Activated T-cell treated with anti-CD3 and anti-CD28 coated beads, Interleukin-2, amount 50 U/mL, for 4 hours (primary cell): ENCODE measurements around the gene KCNA1. TPM values are rescaled to one million over a fixed set of nuclear protein-coding genes. Genes with fewer than 3 reads are reported as not detected.

Experiments
- ATAC-seq, 2 donors: fragments of 200-7000 bp; cut with Tn5 transposase; one replicate each; pipeline ENCODE4 v1.10.0; 2021
- DNase-seq: peaks from one replicate; pipeline ENCODE4 v3.0.0-alpha.2; 2020
- H3K27me3 Mint-ChIP-seq: one replicate; pipeline ENCODE4 v1.8.0; 2021; ENCODE audit warnings: low read depth, mixed read lengths
- H3K36me3 Mint-ChIP-seq: one replicate; pipeline ENCODE4 v1.8.0; 2022; ENCODE audit warnings: mixed read lengths; ENCODE audit not compliant: insufficient read depth
- H3K4me1 Mint-ChIP-seq: one replicate; pipeline ENCODE4 v1.8.0; 2021; ENCODE audit warnings: low read depth, mixed read lengths
- H3K4me3 Mint-ChIP-seq: one replicate; pipeline ENCODE4 v1.8.0; 2021; ENCODE audit warnings: mild to moderate bottlenecking, moderate library complexity, mixed read lengths
- H3K9me3 Mint-ChIP-seq: one replicate; pipeline ENCODE4 v1.8.0; 2021; ENCODE audit warnings: mixed read lengths
- total RNA-seq, 3 donors: library from RNA; stranded (reverse); gene quantifications; one replicate each; pipeline ENCODE4 v1.2.1, GENCODE V29; 2021

The KCNA1 gene
- total RNA-seq, 3 donors from 2014 or later, result 0.10 TPM; not detected in 2

DNA sequence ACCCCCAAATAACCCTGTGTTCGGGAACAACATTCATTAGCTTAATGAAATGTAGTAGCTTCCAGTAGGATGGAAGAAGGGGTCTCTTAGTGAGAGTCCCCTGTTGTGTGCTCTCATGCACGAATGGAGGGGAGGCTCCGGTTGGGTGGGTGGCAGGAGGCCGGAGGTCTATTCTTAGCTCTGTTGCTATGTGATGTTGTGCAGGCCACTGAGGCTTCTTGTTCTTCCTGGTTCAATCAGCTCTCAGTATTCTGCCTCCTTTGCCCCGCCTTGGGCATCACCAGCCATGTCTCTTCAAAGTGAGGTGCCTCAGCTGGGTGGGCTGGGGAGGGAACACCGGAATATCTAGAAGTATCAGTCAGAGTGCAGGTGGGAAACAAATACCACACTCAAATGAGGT is 50.8 kb downstream of the KCNA1 start:
- Mint-ChIP-seq H3K4me3 (no peak overlapping the region), H3K36me3 (no peaks in the 10 kb centered on the region), H3K4me1 (no peaks in the 10 kb centered on the region), H3K9me3 (no peaks in the 10 kb centered on the region), H3K27me3 (peaks cover 49% of the 10 kb centered on the region)
- no peak for ATAC-seq
- DNase-seq, result no peak

DNA sequence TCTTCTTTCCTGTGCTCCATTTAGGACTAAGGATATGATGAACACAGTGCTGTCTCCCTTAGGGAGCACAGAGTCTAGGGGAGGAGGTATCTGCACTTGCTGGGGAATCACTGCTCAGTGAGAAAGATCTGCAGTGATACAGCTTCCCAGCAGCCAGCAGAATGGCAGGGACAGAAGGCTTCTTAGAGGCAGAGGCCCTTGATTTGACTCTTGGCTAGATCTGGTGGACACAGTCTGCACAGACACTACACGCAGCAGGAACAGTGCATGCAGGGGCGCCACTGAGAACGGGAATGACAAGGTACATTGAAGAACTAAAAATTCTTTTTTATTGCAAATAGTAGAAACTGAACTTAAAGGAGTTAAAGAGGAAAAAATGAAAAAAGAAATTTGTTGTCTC is 51.6 kb downstream of the KCNA1 start:
- H3K9me3 Mint-ChIP-seq, result no peaks in the 10 kb centered on the region

DNA sequence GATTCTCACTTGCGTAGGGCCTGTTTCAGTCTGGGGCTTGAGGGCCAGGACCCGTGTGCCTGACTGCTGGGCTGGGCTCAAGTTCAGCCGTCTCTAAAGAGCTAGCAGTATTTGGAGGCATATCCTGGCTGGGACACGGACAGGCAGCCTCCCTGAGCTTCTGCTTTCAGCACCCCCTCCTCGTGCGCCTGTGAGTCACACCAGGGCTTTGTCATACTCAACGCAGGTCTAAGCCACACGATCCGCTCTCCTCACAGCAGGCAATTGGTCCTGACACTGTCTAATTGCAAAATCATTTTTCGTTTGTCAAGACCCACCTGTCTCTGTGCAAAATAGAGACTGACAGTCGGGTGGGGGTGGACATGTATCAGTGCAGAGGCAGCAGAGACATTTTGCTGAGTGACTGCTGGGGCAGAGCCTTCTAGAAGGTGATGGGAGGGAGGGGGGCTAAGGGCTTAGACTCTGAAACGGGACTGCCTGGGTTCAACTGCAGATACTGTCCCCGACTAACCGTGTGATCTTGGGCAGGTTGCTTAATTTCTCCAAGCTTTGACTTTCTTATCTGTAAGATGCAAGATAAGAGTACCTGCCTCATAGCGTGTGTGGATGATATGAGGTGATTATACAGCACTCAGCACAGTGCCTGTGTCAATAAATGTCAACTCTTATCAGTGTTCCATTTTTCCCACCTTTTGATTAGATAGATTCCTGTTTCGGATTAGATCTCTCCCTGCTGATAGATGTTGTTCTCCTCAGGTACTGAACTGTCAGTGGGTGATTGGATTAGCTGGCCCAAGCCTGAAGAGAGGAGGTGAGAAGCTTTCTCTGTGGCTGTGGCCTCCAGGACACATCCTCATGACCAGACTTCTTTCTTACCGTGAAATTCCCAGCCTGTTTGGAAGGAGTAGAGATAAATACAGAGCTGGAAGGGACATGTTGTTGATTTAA is 53.1 kb downstream of the KCNA1 start:
- no peaks in the 10 kb centered on the region for H3K9me3 Mint-ChIP-seq
- H3K36me3 Mint-ChIP-seq, result no peaks in the 10 kb centered on the region
- ATAC-seq (no peak), DNase-seq (no peak)
- no peak overlapping the region for H3K4me3 Mint-ChIP-seq
- H3K27me3 Mint-ChIP-seq, result peaks cover 37% of the 10 kb centered on the region
- H3K4me1 Mint-ChIP-seq, result no peaks in the 10 kb centered on the region

More for the DNA sequence above, 51.6 kb downstream of the KCNA1 start:
- DNase-seq (no peak), ATAC-seq (no peak)
- Mint-ChIP-seq H3K4me3 (no peak overlapping the region), H3K27me3 (peaks cover 44% of the 10 kb centered on the region), H3K4me1 (no peaks in the 10 kb centered on the region), H3K36me3 (no peaks in the 10 kb centered on the region)

Other genes with a start within 250 kb of the KCNA1 start
- gene GALNT8, start 189.5 kb upstream of the KCNA1 start, total RNA-seq, result under 1 TPM; 0.29 to 0.58 (median 0.57) TPM
- not detected for gene KCNA5, start 134.0 kb downstream of the KCNA1 start, total RNA-seq